ENCODE data around the gene SLC25A24.

Gene SLC25A24

DNA sequence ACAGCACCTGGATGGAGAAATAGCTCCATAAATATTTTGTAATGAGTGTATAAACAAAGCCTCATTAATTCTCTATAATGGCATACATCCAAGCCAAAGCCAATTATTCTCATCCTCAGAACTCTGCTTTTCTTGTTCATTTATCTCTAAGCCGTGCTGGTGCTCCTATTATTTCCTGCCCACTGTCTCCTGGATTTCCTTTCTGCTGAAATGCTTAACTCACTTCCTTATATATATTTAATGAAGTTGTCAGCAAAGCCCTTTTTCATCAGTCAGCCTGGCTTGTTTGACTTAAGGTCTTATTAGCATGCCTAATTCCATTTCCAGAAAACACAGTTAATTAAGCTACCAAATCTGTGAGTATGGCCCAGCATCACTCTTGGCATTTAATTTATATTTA lies 93.4 kb downstream of the SLC25A24 start:
- no peaks in the 10 kb centered on the region for H3K36me3 ChIP-seq (ENCODE audit: insufficient read depth, low read length)
- no peak overlapping the region for H2AFZ ChIP-seq (ENCODE audit: low read length)
- H3K9me2 ChIP-seq (ENCODE audit: low read depth, low read length): no peaks in the 10 kb centered on the region
- H3F3A ChIP-seq (ENCODE audit: insufficient read depth, low read length): no peaks in the 10 kb centered on the region
- no peaks in the 10 kb centered on the region for H3K27me3 ChIP-seq (ENCODE audit: insufficient read depth, low read length)
- TF ChIP-seq, protein P1, sequence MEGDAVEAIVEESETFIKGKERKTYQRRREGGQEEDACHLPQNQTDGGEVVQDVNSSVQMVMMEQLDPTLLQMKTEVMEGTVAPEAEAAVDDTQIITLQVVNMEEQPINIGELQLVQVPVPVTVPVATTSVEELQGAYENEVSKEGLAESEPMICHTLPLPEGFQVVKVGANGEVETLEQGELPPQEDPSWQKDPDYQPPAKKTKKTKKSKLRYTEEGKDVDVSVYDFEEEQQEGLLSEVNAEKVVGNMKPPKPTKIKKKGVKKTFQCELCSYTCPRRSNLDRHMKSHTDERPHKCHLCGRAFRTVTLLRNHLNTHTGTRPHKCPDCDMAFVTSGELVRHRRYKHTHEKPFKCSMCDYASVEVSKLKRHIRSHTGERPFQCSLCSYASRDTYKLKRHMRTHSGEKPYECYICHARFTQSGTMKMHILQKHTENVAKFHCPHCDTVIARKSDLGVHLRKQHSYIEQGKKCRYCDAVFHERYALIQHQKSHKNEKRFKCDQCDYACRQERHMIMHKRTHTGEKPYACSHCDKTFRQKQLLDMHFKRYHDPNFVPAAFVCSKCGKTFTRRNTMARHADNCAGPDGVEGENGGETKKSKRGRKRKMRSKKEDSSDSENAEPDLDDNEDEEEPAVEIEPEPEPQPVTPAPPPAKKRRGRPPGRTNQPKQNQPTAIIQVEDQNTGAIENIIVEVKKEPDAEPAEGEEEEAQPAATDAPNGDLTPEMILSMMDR (IDR thresholded peaks at IDR 0.05; ENCODE audit: low read length): no peak
- TF ChIP-seq EZH2 (IDR thresholded peaks at IDR 0.05; ENCODE audit: borderline replicate concordance, low read length): no peak
- no peak overlapping the region for H3K4me3 ChIP-seq (ENCODE audit: low read depth, low read length, poor library complexity, severe bottlenecking)
- no peak overlapping the region for H3K27ac ChIP-seq (ENCODE audit: low read depth, low read length, poor library complexity, severe bottlenecking)
- no peak overlapping the region for H3K4me2 ChIP-seq (ENCODE audit: low read length)
- no peaks in the 10 kb centered on the region for H3K9me3 ChIP-seq (ENCODE audit: low read length)
- H4K20me1 ChIP-seq (ENCODE audit: insufficient read depth, low read length): no peaks in the 10 kb centered on the region
- H3K4me1 ChIP-seq (ENCODE audit: insufficient read depth, low read length, severe bottlenecking): no peaks in the 10 kb centered on the region
- no peak overlapping the region for H3K9ac ChIP-seq (ENCODE audit: low read length)
- H3K79me2 ChIP-seq (ENCODE audit: insufficient read depth, low read length): no peaks in the 10 kb centered on the region

DNA sequence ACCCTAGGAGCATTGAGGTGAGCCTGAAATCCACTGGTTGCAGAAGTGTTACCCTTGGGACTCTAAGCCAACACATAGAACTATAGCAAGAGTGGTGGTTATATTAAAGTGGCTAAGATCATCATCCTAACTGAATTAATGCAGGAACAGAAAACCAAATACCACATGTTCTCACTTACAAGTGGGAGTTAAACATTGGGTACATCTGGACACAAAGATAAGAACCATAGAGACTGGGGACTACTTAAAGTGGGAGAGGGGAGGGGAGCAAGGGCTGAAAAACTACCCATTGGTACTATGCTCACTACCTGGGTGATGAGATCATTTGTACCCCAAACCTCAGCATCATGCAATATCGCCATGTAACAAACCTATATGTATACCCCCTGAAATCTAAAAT lies 100.0 kb downstream of the SLC25A24 start:
- Histone ChIP-seq H3K27ac (ENCODE audit: low read depth, low read length, poor library complexity, severe bottlenecking) (no peak overlapping the region), H4K20me1 (ENCODE audit: insufficient read depth, low read length) (no peaks in the 10 kb centered on the region), H3K4me3 (ENCODE audit: low read depth, low read length, poor library complexity, severe bottlenecking) (no peak overlapping the region), H3K4me2 (ENCODE audit: low read length) (no peak overlapping the region), H3K9me2 (ENCODE audit: low read depth, low read length) (no peaks in the 10 kb centered on the region), H3F3A (ENCODE audit: insufficient read depth, low read length) (no peaks in the 10 kb centered on the region), H3K4me1 (ENCODE audit: insufficient read depth, low read length, severe bottlenecking) (no peaks in the 10 kb centered on the region), H2AFZ (ENCODE audit: low read length) (no peak overlapping the region), H3K27me3 (ENCODE audit: insufficient read depth, low read length) (no peaks in the 10 kb centered on the region), H3K9me3 (ENCODE audit: low read length) (no peaks in the 10 kb centered on the region), H3K79me2 (ENCODE audit: insufficient read depth, low read length) (no peaks in the 10 kb centered on the region), H3K36me3 (ENCODE audit: insufficient read depth, low read length) (no peaks in the 10 kb centered on the region), H3K9ac (ENCODE audit: low read length) (no peak overlapping the region)
- TF ChIP-seq EZH2 (IDR thresholded peaks at IDR 0.05; ENCODE audit: borderline replicate concordance, low read length): no peak
- TF ChIP-seq, protein P1 (IDR thresholded peaks at IDR 0.05; ENCODE audit: low read length): no peak

DNA sequence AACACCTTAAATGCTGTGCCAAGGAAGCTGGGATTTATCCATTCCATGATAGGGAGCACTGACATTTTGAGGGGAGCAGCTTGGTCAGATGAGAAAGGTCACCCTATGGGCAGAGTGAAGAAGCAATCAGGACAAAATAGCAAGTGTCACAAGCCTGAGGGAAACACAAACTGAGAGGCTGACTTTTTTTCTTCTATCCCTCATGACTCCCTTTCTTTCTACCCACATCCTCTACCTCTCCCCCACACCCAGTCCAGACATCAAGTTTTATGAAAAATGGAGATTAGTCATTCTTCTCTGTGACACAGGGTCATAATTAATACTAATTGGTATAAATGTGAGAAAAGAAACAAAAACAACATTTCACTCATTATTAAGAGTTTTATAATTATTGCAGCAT lies 103.1 kb downstream of the SLC25A24 start:
- H3K4me2 ChIP-seq (ENCODE audit: low read length): no peak overlapping the region
- no peak overlapping the region for H3K4me3 ChIP-seq (ENCODE audit: low read depth, low read length, poor library complexity, severe bottlenecking)
- no peaks in the 10 kb centered on the region for H3K79me2 ChIP-seq (ENCODE audit: insufficient read depth, low read length)
- no peaks in the 10 kb centered on the region for H3K27me3 ChIP-seq (ENCODE audit: insufficient read depth, low read length)
- H3F3A ChIP-seq (ENCODE audit: insufficient read depth, low read length): no peaks in the 10 kb centered on the region
- no peak for TF ChIP-seq EZH2 (IDR thresholded peaks at IDR 0.05; ENCODE audit: borderline replicate concordance, low read length)
- TF ChIP-seq, protein P1 (IDR thresholded peaks at IDR 0.05; ENCODE audit: low read length): no peak
- no peak overlapping the region for H3K9ac ChIP-seq (ENCODE audit: low read length)
- H3K27ac ChIP-seq (ENCODE audit: low read depth, low read length, poor library complexity, severe bottlenecking): no peak overlapping the region
- H2AFZ ChIP-seq (ENCODE audit: low read length): no peak overlapping the region
- H3K9me3 ChIP-seq (ENCODE audit: low read length): no peaks in the 10 kb centered on the region
- no peaks in the 10 kb centered on the region for H3K4me1 ChIP-seq (ENCODE audit: insufficient read depth, low read length, severe bottlenecking)
- no peaks in the 10 kb centered on the region for H3K36me3 ChIP-seq (ENCODE audit: insufficient read depth, low read length)
- H4K20me1 ChIP-seq (ENCODE audit: insufficient read depth, low read length): no peaks in the 10 kb centered on the region
- no peaks in the 10 kb centered on the region for H3K9me2 ChIP-seq (ENCODE audit: low read depth, low read length)

Measured in OCI-LY1 (cell line).